ENCODE data around the gene OTUB1. TPM values are rescaled to one million over a fixed set of nuclear protein-coding genes. Genes with fewer than 3 reads are reported as not detected.

The OTUB1 gene
- total RNA-seq, 3 donors from 2014 or later, result 60.1 to 70.3 (median 64.1) TPM

- ATAC-seq, result no peak
- Histone ChIP-seq H3K9me3 (no peaks in the 10 kb centered on the region), H3K4me3 (no peak overlapping the region), H3K36me3 (ENCODE audit: low read depth) (no peaks in the 10 kb centered on the region), H3K4me1 (ENCODE audit: low read depth) (no peaks in the 10 kb centered on the region)
- DNase-seq, result no peak
- intact Hi-C loops (cut with DNase I, micrococcal nuclease), result no loop called here
- no peak for TF ChIP-seq CTCF (IDR thresholded peaks at IDR 0.05)
These were observed 43.5 kb downstream of the OTUB1 start for GRCh38 chr11:64029773-64030172.

GRCh38 chr11:64031001-64031400 is 44.8 kb downstream of the OTUB1 start:
- ATAC-seq (no peak), DNase-seq (no peak)
- peaks cover 2% of the 10 kb centered on the region for H3K4me1 ChIP-seq (ENCODE audit: low read depth)
- no peaks in the 10 kb centered on the region for H3K9me3 ChIP-seq
- no peak overlapping the region for H3K4me3 ChIP-seq
- no peaks in the 10 kb centered on the region for H3K36me3 ChIP-seq (ENCODE audit: low read depth)
- no peak for TF ChIP-seq CTCF (IDR thresholded peaks at IDR 0.05)
- intact Hi-C loops (cut with DNase I, micrococcal nuclease), result no loop called here

GRCh38 chr11:64032050-64032449 is 45.8 kb downstream of the OTUB1 start:
- DNase-seq (no peak), ATAC-seq (no peak)
- H3K9me3 ChIP-seq, result no peaks in the 10 kb centered on the region
- intact Hi-C loops (cut with DNase I, micrococcal nuclease), result no loop called here
- TF ChIP-seq CTCF (IDR thresholded peaks at IDR 0.05), result no peak
- H3K4me1 ChIP-seq (ENCODE audit: low read depth), result peaks cover 10% of the 10 kb centered on the region
- H3K4me3 ChIP-seq, result no peak overlapping the region
- no peaks in the 10 kb centered on the region for H3K36me3 ChIP-seq (ENCODE audit: low read depth)

- intact Hi-C loops (cut with DNase I, micrococcal nuclease), result no loop called here
- no peaks in the 10 kb centered on the region for H3K9me3 ChIP-seq
- TF ChIP-seq CTCF (IDR thresholded peaks at IDR 0.05), result no peak
These were observed 48.2 kb downstream of the OTUB1 start for GRCh38 chr11:64034411-64034811.

GRCh38 chr11:64035081-64035524 is 48.9 kb downstream of the OTUB1 start:
- Histone ChIP-seq H3K4me3 (no peak overlapping the region), H3K4me1 (ENCODE audit: low read depth) (peaks cover 10% of the 10 kb centered on the region), H3K9me3 (no peaks in the 10 kb centered on the region), H3K36me3 (ENCODE audit: low read depth) (no peaks in the 10 kb centered on the region)
- intact Hi-C loops (cut with DNase I, micrococcal nuclease), result no loop called here
- TF ChIP-seq CTCF (IDR thresholded peaks at IDR 0.05), result no peak
- DNase-seq (no peak), ATAC-seq (no peak)

More at GRCh38 chr11:64034411-64034811, 48.2 kb downstream of the OTUB1 start:
- no peak for DNase-seq
- ATAC-seq, result no peak
- no peaks in the 10 kb centered on the region for H3K36me3 ChIP-seq (ENCODE audit: low read depth)
- H3K4me3 ChIP-seq, result no peak overlapping the region
- H3K4me1 ChIP-seq (ENCODE audit: low read depth), result peaks cover 10% of the 10 kb centered on the region

- TF ChIP-seq CTCF (IDR thresholded peaks at IDR 0.05), result no peak
- H3K9me3 ChIP-seq, result no peaks in the 10 kb centered on the region
- intact Hi-C loops (cut with DNase I, micrococcal nuclease), result no loop called here
- H3K4me3 ChIP-seq, result no peak within 1 kb of the TSS
- DNase-seq (no peak), ATAC-seq (no peak)
- no peaks in the 10 kb centered on the region for H3K36me3 ChIP-seq (ENCODE audit: low read depth)
- H3K4me1 ChIP-seq (ENCODE audit: low read depth), result peaks cover 10% of the 10 kb centered on the region
These were observed 49.3 kb downstream of the OTUB1 start, which contains the start of gene FLRT1 for GRCh38 chr11:64035576-64035975. TSS of gene FLRT1 (plus strand) at chr11:64035931. CDS start at chr11:64116268, 80,337 bp downstream.

Measured in mucosa of descending colon (tissue), 3 donors.